ENCODE measurements around the gene RFXANK.

DNA sequence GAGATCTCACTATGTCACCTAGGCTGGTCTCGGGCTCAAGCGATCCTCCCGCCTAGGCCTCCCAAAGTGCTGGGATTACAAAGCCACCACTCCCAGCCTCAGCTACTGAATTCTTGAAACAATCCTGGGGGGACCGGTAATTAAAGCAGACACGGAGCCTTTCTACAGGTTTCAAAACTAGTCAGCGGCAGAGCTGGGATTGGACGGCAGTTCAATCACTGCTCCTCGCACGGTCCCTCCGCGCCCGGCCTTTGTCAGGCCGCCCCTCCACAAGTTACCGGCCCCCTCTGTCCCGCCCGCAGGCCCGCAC, 335 bp upstream of the RFXANK start:
- no peak for TF ChIP-seq POLR2AphosphoS5 (IDR thresholded peaks at IDR 0.05; ENCODE audit: low read depth, low read length)
- no peak for TF ChIP-seq SIN3A (IDR thresholded peaks at IDR 0.05; ENCODE audit: borderline replicate concordance, insufficient read depth, low read length)
- no peak for TF ChIP-seq TAF1 (IDR thresholded peaks at IDR 0.05; ENCODE audit: borderline replicate concordance, insufficient read depth, low read length)
